Measurements from ENCODE around the gene AMMECR1. TPM values are rescaled to one million over a fixed set of nuclear protein-coding genes. Genes with fewer than 3 reads are reported as not detected.
"Not testable (repeated sequence)": the region's sequence is repeated elsewhere in the genome, so short reads cannot be mapped to it uniquely, and the experiment has no call there.

The AMMECR1 gene
- total RNA-seq, 3 donors from 2014 or later (not counting 1 experiment from before 2014, with no cell fraction given): 10.0 to 16.7 (median 11.5) TPM

DNA sequence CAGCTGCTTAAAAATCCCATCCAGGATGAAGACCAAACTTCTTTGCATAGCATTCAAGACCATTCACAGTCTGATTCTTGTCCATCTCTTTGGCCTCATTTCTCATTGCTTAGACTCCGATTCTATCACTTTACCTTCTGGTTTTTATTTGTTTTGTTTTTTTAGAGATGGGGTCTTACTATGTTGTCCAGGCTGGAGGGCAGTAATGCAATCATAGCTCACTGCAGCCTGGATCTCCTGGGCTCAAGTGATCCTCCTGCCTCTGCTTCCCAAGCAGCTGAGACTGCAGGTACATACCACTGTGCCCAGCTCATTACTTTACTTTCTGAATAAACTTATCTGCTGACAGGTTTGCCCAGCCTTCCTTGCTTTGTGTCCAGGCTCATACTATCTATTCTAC lies 162.1 kb downstream of the AMMECR1 start:
- WGBS (ENCODE audit: insufficient coverage): no CpG with 5 or more reads among the region's 1 CpG
- no peaks in the 10 kb centered on the region for H3K9me3 ChIP-seq (ENCODE audit: control insufficient read depth, insufficient read depth, low read length)
- no peak overlapping the region for H3K4me3 ChIP-seq (ENCODE audit: low read length)
- Mint-ChIP-seq H3K4me3 (no peak overlapping the region), H3K27me3 (ENCODE audit: low read depth in 2 of 2) (no peaks in the 10 kb centered on the region), H3K36me3 (no peaks in the 10 kb centered on the region), H3K9me3 (no peaks in the 10 kb centered on the region), H3K4me1 (peaks cover 0 to 15% of the 10 kb centered on the region in 2 donors), H3K27ac (no peak overlapping the region)
- no peaks in the 10 kb centered on the region for H3K36me3 ChIP-seq (ENCODE audit: control insufficient read depth, insufficient read depth, low read length)
- TF ChIP-seq, protein P1, sequence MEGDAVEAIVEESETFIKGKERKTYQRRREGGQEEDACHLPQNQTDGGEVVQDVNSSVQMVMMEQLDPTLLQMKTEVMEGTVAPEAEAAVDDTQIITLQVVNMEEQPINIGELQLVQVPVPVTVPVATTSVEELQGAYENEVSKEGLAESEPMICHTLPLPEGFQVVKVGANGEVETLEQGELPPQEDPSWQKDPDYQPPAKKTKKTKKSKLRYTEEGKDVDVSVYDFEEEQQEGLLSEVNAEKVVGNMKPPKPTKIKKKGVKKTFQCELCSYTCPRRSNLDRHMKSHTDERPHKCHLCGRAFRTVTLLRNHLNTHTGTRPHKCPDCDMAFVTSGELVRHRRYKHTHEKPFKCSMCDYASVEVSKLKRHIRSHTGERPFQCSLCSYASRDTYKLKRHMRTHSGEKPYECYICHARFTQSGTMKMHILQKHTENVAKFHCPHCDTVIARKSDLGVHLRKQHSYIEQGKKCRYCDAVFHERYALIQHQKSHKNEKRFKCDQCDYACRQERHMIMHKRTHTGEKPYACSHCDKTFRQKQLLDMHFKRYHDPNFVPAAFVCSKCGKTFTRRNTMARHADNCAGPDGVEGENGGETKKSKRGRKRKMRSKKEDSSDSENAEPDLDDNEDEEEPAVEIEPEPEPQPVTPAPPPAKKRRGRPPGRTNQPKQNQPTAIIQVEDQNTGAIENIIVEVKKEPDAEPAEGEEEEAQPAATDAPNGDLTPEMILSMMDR (IDR thresholded peaks at IDR 0.05): no peak
- DNase-seq (no peak), ATAC-seq (no peak)
- intact Hi-C loops (cut with micrococcal nuclease): loop anchor here (1.0 kb wide), 1 partner anchor 253 kb away; no protein-coding TSS in a partner anchor
- no peaks in the 10 kb centered on the region for H3K27me3 ChIP-seq (ENCODE audit: control insufficient read depth, insufficient read depth, low read length)
- H3K4me1 ChIP-seq (ENCODE audit: control insufficient read depth, insufficient read depth, low read length): no peaks in the 10 kb centered on the region
- H3K27ac ChIP-seq (ENCODE audit: low read length): no peak overlapping the region

DNA sequence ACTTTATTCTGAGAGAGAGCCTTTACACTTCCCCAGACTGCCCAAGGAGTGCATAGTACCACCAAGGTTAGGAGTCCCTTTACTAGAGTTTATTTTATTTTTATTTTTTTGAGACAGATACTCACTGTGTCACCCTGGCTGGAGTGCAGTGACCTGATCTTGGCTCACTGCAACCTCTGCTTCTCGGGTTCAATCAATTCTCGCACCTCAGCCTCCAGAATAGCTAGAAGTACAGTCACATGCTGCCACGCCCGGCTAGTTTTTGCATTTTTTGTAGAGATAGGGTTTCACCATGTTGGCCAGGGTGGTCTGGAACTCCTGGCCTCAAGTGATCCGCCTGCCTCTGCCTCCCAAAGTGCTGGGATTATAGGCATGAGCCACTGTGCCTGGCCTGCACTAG lies 163.6 kb downstream of the AMMECR1 start:
- 92% methylated on average over 5 of the region's 5 CpGs for WGBS (ENCODE audit: insufficient coverage)
- H3K4me1 ChIP-seq (ENCODE audit: control insufficient read depth, insufficient read depth, low read length); H3K9me3 ChIP-seq (ENCODE audit: control insufficient read depth, insufficient read depth, low read length); H3K9me3 Mint-ChIP-seq; H3K4me1 Mint-ChIP-seq; H3K27ac Mint-ChIP-seq; DNase-seq; H3K27ac ChIP-seq (ENCODE audit: low read length); H3K36me3 ChIP-seq (ENCODE audit: control insufficient read depth, insufficient read depth, low read length); H3K27me3 ChIP-seq (ENCODE audit: control insufficient read depth, insufficient read depth, low read length); ATAC-seq; H3K27me3 Mint-ChIP-seq (ENCODE audit: low read depth in 2 of 2); H3K4me3 ChIP-seq (ENCODE audit: low read length); intact Hi-C loops (cut with micrococcal nuclease); H3K36me3 Mint-ChIP-seq; H3K4me3 Mint-ChIP-seq: not testable (repeated sequence)

DNA sequence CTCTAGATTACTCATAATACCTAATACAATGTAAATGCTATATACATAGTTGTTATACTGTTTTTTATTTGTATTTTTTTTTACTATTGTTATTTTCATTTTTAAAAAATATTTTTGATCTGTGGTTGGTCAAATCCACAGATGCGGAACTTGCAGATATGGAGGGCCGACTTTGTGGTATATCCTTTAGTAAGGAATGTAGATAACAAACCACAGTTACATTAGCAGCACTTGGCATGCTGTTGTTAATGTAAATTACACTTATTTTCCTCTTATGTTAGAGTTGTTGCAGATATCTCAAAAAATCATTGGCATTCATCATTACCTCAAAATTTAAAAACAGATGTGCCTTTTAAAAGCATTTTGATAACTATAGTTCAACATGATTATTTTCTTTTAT lies 164.0 kb downstream of the AMMECR1 start:
- no CpG with 5 or more reads among the region's 2 CpGs for WGBS (ENCODE audit: insufficient coverage)

DNA sequence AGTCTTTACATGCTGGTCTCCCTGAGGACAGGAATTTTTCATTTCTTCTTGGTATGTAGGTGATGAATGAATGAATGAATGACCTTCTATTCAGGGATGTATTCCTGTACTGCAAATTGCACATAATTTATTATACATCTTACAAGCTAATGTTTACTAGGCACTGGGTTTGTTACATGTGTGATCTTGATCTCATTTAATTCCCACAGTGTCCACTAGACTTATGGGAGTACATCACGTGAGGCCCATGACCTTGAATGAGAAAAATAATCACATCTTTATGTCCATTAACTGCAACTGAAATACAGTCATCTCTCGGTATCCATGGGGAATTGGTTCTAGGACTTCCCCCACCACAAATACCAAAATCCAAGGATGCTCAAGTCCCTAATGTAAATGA lies 164.6 kb downstream of the AMMECR1 start:
- no peak overlapping the region for H3K27ac Mint-ChIP-seq
- H3K4me1 Mint-ChIP-seq: peaks cover 0 to 5% of the 10 kb centered on the region in 2 donors
- H3K27me3 Mint-ChIP-seq (ENCODE audit: low read depth in 2 of 2): no peaks in the 10 kb centered on the region
- TF ChIP-seq, protein P1 (IDR thresholded peaks at IDR 0.05): no peak
- no peaks in the 10 kb centered on the region for H3K36me3 Mint-ChIP-seq
- H3K9me3 Mint-ChIP-seq: no peaks in the 10 kb centered on the region
- Histone ChIP-seq H3K36me3 (ENCODE audit: control insufficient read depth, insufficient read depth, low read length) (no peaks in the 10 kb centered on the region), H3K27me3 (ENCODE audit: control insufficient read depth, insufficient read depth, low read length) (no peaks in the 10 kb centered on the region), H3K9me3 (ENCODE audit: control insufficient read depth, insufficient read depth, low read length) (no peaks in the 10 kb centered on the region), H3K4me3 (ENCODE audit: low read length) (no peak overlapping the region), H3K4me1 (ENCODE audit: control insufficient read depth, insufficient read depth, low read length) (no peaks in the 10 kb centered on the region), H3K27ac (ENCODE audit: low read length) (no peak overlapping the region)
- intact Hi-C loops (cut with micrococcal nuclease): no loop called here
- H3K4me3 Mint-ChIP-seq: no peak overlapping the region
- ATAC-seq (no peak), DNase-seq (no peak)
- WGBS (ENCODE audit: insufficient coverage): 45% methylated on average over 2 of the region's 2 CpGs

More for the DNA sequence above, 164.0 kb downstream of the AMMECR1 start:
- Histone ChIP-seq H3K9me3 (ENCODE audit: control insufficient read depth, insufficient read depth, low read length) (no peaks in the 10 kb centered on the region), H3K27me3 (ENCODE audit: control insufficient read depth, insufficient read depth, low read length) (no peaks in the 10 kb centered on the region), H3K36me3 (ENCODE audit: control insufficient read depth, insufficient read depth, low read length) (no peaks in the 10 kb centered on the region), H3K4me1 (ENCODE audit: control insufficient read depth, insufficient read depth, low read length) (no peaks in the 10 kb centered on the region), H3K4me3 (ENCODE audit: low read length) (no peak overlapping the region), H3K27ac (ENCODE audit: low read length) (no peak overlapping the region)
- H3K27ac Mint-ChIP-seq: no peak overlapping the region
- peaks cover 0 to 6% of the 10 kb centered on the region in 2 donors for H3K4me1 Mint-ChIP-seq
- DNase-seq (no peak), ATAC-seq (no peak)
- H3K27me3 Mint-ChIP-seq (ENCODE audit: low read depth in 2 of 2): no peaks in the 10 kb centered on the region
- intact Hi-C loops (cut with micrococcal nuclease): no loop called here
- H3K4me3 Mint-ChIP-seq: no peak overlapping the region
- TF ChIP-seq, protein P1 (IDR thresholded peaks at IDR 0.05): no peak
- no peaks in the 10 kb centered on the region for H3K36me3 Mint-ChIP-seq
- no peaks in the 10 kb centered on the region for H3K9me3 Mint-ChIP-seq

All from natural killer cell (primary cell).